ENCODE data around the gene SPATA24.
A peak's percentile ranks its signal among the peaks of the same experiment; 100 is the strongest.
"Not testable (repeated sequence)": the region's sequence is repeated elsewhere in the genome, so short reads cannot be mapped to it uniquely, and the experiment has no call there.

The SPATA24 gene

DNA sequence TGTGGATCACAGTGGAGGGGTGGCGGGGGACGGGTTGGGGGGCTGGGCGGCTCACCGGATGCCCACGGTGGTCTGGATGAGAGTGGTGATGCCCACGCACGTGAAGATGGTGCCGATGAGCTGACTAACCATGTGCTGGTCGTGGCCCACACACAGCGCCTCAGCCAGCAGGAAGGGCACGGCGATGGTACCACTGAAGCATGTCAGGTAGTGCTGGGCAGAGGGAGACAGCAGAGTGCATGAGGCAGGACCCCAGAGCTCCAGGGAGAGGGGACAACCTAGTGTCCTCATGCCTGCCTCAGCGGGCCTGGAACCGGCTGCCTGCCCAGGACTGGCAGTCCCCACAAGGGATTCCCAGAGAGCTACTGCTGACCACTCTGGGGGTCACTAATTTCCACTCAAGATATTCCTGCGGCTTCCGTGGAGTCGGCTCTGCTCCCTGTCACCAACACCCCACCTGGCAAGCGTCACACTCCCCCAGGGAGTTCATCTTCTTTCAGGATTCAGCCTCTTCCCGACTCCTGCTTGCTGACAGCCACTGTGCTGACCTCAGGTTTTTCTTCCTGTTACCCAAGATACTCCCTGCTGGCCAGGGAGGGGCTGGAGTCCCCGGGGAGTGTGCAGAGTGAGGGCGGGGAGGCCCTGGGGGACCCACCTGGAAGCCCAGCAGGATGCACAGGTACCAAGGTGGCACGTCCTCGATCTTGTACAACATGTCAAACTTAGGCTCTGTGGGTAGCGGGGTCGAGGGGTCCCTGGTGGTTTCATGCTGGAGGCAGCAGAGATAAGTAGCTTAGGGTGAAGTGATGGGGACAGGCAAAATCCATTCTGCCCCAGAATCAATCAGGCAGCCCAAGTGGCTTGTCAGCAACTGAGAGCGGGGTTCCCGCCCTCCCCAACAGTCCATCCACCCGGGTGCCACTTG lies 21.8 kb downstream of the SPATA24 start:
- DNase-seq = no peak

DNA sequence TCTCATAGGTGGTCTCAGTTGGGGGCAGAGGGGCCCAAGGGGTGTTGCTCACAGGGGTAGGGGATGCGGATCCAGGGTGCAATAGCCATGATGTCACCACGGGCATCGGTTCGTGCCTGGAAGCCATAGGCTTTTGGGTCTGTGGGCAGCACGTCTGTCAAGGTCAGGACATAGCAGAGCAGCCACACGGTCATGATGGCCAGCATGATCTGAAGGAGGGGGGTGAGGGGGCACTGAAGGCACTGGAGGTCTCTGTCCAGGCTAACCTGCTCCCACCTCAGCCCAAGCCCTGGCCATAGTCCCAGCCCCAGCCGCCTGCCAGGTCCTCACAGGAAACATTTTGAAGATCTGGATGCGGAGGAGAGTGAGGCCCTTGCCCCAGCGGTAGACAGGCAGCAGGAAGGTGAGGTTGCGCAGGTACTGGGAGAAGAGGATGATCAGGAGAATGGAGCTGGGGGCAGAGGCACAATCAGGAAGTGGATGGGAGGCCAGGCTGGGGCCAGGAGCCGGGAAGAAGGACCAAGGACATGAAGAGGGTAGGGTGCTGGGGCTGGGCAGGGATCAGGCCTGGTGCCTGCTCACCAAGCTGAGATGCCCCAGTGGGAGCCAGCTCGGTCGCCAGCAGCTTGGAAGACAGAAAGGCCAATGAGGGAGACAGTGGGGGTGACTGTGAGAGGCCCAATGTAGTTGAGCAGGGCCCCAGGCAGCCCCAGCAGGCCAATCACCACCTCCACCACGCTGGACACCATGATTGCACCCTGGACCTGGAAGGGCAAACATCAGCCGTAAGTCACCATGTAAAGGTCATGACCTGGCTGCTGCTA lies 24.1 kb downstream of the SPATA24 start:
- DNase-seq = no peak

DNA sequence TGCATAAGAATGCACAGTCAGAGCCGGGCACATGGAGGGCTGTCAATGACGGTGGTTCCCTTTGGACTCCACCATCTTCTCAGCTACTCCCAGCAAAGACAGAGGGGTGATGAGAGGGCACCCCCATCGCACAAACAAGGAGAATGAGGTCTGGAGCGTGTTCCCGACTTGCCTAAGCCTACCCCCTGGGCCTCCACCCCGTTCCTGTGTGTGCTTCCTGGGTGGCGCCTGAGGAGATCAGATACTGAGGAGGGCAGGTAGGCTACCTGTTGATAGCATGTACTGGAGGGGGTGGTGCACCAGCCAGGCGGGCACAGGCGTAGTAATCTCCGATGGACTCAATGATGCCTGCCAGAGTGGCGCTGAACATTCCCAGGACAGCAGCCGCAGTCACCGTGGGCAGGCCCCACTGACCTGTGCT lies 24.9 kb downstream of the SPATA24 start:
- DNase-seq = no peak

DNA sequence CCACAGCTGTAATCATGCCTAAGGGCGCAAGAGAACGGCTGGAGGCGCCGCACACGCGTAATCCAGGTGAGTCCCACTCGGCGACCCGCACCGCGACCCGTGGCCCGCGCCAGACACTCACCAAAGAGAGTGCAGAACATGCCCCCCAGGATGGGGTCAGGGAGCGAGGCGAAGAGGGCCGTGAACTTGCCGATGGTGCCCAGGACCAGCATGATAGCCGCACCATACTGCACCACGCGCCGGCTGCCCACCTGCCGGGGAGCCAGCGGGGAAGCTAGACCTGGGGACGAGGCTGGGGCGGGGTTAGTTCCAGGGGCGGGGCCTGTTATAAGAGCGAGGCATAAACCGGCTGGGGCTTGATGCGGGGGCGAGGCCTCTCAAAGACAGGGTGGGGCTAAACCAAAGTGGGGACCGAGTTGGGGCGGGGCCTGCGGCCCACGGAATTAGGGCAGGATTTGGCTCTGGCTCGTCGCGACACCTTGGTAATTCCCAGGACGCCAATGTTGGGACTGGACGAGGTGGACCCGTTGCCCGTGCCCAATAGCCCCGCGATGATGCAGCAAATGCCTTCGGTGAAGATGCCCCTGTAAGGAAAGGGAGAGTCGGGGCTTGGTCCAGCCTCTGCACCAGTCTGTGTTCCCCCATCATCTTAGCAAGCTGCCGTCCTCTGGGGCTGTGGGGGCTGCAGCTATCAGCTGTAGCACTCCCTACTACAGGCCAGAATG lies 25.6 kb downstream of the SPATA24 start:
- no peak for DNase-seq

DNA sequence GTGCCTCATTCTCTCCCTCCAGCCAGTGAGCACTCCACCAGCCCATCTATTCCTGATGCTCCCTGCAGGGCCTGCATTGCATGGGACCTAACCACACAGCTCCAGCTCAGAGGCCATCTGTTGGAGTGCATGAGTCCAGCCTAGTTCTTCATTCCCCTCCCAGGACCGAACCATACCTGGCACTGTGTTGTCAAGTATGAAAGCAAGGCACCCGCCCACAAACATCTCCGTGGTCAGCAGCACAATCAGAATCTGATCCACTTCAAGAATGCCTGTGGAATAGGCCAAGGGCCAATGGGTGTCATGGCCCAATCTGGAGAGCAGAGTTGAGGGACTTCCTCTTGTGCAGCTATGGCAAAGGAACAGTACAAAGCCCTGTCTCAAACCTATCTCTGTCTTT lies 26.7 kb downstream of the SPATA24 start:
- DNase-seq = no peak

DNA sequence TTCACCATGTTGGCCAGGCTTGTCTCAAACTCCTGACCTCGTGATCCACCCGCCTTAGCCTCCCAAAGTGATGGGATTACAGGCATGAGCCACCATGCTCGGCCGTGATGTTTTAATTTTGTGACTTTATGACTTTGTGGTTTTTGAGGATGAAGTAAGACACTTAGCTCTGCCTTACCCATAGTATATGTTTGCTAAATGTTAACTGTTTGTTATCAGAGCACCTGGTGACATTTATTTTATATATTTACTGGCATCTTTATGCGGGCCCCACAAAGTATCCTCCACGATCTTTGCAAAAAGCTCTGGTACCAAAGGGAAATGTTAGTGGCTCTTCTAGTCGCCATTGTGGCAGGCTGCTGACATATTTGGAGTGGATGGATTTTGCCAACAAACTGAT lies 27.5 kb downstream of the SPATA24 start:
- no peak for DNase-seq

DNA sequence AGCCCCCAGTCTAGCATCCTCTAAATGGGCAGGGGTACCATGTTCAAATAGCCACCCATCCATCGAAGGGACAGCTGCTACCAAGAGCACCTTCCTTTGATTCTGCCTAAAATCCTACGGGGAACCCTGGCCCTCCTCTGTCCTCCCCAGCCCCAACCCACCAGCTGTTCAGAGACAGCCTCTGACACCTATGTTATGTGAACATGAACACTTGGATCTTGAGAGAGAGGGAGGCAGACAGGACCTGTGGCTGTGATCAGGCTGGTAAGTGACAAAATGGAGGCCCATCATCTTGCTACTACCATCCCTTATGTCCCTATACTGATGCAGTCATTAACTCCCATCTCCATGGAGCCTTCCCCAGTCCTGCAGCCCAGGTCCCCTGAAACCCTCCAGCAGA lies 29.0 kb downstream of the SPATA24 start:
- DNase-seq = no peak

DNA sequence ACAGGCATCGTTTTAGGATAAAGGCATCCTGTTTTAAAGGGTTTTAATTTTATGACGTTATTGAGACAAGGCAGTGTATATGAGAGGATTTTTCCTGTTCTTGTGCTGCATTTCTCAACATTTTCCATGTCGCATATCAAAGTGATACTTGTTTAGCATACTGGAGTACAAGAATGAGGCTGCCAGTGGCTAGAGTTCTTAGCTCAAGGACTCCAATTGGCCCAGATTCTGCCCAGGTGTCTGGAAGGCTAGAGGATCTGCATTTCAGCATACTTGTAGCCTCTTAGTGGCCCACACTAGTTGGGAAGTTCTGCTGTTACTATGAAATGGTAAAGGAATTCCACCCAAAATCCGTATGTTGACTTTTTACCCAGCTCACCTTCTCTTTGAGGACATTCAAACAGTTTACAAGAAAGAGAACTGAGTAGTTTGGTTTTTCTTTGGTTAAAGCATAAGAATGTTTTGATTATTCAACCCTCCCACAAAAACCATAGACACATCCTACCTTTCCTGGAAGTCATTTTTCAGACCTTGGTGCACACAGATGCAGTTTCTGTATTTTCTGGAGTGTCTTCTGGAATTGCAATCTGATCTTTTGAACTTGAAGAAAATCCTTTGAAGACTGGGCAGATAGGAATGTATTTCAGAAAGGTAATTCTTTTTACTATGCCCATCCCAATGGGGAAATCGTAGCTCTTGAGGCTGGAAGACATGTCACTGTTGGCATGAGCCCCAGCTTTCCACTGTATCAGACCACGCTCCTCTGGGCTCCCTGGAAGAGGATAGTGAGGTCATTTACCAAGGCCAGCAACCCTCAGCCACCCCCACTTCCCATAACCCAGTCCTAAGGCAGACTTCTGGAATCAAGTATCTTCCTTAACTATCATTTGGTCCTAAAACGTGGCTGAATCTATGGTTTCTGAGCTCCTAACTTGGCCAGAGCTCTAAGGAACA lies 32.1 kb downstream of the SPATA24 start:
- peak; percentile 44 for DNase-seq

DNA sequence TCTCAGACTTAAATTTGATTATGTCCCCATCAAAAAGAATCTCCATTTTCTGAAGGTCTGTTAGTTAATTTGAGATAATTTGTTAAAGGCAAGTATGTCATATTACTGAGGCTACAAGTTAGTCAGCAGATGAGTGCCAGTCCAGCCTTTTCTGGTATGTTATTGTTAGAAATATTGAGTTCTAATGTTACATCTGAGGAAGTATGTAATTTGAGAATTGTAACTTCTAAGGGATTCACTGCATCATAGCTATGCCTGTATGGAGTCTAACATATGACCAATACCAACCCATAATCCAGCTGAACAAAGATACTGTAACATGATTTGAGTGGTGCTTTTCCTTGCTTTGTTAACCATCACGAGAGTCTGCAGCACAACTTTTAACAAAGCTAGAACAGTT lies 34.7 kb downstream of the SPATA24 start:
- DNase-seq = no peak

DNA sequence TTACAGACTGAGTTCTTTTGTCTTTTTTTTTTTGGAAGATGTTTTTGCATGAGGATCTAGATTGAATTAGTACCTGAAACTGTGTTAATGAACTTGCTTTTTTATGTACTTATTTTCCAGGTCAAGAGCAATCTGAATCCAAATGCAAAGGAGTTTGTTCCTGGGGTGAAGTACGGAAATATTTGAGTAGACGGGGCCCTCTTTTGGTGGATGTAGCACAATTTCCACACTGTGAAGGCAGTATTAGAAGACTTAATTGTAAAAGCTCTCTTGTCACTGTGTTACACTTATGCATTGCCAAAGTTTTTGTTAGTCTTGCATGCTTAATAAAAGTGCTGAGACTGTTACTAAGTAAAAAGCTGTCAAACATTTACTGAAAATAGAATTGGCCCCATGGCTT lies 35.3 kb downstream of the SPATA24 start:
- no peak for DNase-seq

DNA sequence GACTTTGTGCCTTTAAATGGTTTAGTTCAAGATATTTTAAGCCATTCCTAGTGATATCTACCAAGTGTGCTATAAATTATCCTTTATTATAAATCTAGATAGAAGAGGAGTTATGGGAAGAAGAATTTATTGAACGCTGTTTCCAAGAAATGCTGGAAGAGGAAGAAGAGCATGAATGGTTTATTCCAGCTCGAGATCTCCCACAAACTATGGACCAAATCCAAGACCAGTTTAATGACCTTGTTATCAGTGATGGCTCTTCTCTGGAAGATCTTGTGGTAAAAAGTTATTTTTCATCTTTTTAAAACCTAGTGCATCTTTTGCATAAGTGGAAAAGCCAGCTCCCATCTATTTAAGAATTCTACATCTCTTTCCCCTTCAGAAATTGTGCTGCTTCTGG lies 39.4 kb downstream of the SPATA24 start:
- no peak for DNase-seq

DNA sequence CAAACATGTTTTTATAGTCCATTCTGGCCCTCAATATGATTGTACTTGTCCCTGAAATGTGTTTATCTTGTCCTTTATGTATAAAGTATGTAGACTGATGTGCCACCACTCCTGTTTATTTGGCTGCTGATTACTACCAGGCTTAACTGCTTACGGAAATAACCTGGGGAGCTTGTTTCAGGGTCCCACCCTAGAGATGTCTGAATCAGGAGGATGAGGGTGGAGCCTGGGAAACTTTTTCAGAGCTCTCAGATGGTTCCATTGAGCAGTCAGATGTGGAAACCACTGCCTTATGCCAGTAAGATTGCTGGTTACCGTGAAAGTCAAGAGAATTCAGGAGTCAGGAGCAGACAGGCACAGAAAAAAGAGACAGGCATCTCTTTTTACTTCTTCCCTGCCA lies 40.0 kb downstream of the SPATA24 start:
- no peak for DNase-seq

DNA sequence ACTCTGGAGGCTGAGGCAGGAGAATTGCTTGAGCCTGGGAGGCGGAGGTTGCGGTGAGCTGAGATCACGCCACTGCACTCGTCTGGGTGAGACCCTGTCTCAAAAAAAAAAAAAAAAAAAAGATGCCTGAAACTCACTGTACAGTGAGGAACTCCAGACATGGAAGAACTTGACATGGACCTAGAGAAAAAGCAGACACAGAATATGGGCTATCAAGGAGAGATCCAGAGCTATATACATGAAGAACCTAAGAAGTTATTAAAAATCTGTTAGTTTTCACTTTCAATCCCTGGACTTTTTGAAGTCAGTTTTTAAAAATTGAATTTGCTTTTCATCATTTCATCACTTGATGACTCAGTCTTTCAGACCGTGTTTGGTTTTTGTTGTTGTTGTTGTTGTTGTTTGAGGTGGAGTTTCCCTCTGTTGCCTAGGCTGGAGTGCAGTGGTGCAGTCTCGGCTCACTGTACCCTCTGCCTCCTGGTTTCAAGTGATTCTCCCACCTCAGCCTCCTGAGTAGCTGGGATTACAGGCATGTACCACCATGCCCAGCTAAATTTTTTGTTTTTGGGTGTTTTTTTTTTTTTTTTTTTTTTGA lies 42.0 kb downstream of the SPATA24 start:
- DNase-seq = no peak

DNA sequence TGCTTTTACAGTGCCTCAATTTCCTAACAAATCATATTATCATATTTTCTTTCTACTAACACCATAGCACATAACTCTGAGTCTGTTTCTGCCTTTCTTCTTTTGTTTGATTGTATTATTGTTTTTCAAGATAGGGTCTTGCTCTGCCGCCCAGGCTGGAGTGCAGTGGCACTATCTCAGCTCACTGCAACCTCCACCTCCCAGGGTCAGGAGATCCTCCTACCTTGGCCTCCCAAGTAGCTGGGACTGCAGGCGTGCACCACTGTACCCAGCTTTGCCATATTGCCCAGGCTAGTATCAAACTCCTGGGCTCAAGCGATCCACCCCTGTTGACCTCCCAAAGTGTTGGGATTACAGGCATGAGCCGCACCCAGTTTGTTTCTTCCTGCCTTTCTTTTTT lies 43.5 kb downstream of the SPATA24 start:
- no peak for DNase-seq

DNA sequence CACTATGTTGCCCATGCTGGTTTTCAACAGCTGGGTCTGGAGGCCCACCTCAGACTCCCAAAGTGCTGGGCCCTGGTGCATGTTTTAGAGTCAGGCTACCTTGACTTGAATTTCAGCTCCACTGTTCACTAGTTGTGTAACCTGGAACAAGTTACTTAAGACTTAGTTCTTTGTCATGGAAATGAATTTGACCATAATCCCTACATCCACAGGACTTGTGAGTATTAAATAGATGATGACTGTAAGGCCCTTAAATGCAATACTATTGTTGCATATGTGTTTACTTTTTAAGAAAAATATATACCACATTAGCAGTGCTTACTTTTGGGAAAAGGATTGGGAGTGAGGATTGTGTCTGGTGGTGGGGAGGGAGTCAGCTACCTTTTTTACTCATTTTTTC lies 45.8 kb downstream of the SPATA24 start:
- DNase-seq = no peak

DNA sequence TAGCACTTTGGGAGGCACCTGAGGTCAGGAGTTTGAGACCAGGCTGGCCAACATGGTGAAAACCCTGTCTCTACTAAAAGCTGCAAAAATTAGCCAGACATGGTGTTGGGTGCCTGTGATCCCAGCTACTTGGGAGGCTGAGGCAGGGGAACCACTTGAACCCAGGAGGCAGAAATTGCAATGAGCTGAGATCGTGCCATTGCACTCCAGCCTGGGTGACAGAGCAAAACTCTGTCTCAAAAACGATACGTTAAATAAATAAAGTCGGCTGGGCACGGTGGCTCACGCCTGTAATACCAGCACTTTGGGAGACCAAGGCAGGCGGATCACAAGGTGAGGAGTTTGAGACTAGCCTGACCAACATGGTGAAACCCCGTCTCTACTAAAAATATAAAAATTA lies 48.0 kb downstream of the SPATA24 start:
- not testable (repeated sequence) for DNase-seq

DNA sequence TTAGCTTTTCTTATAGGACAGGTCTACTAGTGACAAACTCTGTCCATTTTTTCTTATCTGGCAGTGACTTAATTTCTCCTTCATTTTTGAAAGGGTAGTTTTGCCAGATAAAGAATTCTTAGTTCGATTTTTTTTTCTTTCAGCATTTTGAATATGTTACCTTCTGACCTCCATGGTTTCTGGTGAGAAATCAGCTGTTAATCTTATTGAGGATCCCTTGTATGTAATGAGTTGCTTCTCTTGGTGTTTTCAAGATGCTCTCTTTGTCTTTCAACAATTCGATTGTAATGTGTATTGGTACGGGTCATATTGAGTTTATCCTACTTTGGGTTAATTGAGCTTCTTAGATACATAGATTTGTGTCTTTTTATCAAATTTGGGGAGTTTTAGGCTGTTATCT lies 49.7 kb downstream of the SPATA24 start:
- DNase-seq = no peak

DNA sequence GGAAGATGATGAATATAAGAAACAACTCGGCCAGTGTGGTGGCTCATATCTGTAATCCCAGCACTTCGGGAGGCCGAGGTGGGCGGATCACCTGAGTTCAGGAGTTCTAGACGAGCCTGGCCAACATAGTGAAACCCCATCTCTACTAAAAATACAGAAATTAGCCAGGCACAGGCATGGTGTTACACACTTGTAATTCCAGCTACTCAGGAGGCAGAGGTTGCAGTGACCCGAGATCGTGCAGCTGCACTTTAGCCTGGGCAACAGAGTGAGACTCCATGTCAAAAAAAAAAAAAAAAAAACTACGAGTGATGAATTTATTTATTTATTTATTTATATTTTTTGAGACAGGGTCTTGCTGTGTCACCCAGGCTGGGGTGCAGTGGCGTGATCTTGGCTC lies 56.0 kb downstream of the SPATA24 start:
- not testable (repeated sequence) for DNase-seq

All from NCI-H226 (cell line).